Astrocyte of the spinal cord (primary cell): ENCODE data around the gene MYLK.

Experiments
- DNase-seq: peaks from one replicate; pipeline ENCODE4 v3.0.0; 2011; ENCODE audit warnings: low read depth, low spot score
- H3K4me3 ChIP-seq: 2 replicates; pipeline ENCODE4 v1.5.1; 2011; ENCODE audit warnings: low read depth, mild to moderate bottlenecking, low read length, moderate library complexity
- CTCF ChIP-seq: IDR thresholded peaks from 2 replicates; pipeline ENCODE4 v1.5.1; 2012; ENCODE audit warnings: low read depth, mild to moderate bottlenecking, low read length, inconsistent platforms
- in situ Hi-C: cut with HindIII; loops from 2 replicates; pipeline ENCODE4 v1.10.0; 2017; ENCODE audit warnings: low sequenced_read_pairs

The MYLK gene

GRCh38 chr3:123627673-123628670 lies 256.2 kb downstream of the MYLK start:
- no peak overlapping the region for H3K4me3 ChIP-seq
- TF ChIP-seq CTCF, result no peak
- no peak for DNase-seq
- in situ Hi-C loops, result no loop called here

GRCh38 chr3:123626881-123627280 lies 257.3 kb downstream of the MYLK start:
- no peak for TF ChIP-seq CTCF
- in situ Hi-C loops, result no loop called here
- no peak for DNase-seq

GRCh38 chr3:123624302-123624701 lies 259.8 kb downstream of the MYLK start:
- H3K4me3 ChIP-seq, result no peak overlapping the region
- no peak for DNase-seq
- no peak for TF ChIP-seq CTCF
- in situ Hi-C loops, result no loop called here

More at GRCh38 chr3:123626881-123627280, 257.3 kb downstream of the MYLK start:
- no peak overlapping the region for H3K4me3 ChIP-seq

GRCh38 chr3:123623346-123623880 lies 260.7 kb downstream of the MYLK start:
- H3K4me3 ChIP-seq, result no peak overlapping the region
- in situ Hi-C loops, result no loop called here
- no peak for DNase-seq
- TF ChIP-seq CTCF, result no peak

GRCh38 chr3:123622766-123623165 lies 261.4 kb downstream of the MYLK start:
- TF ChIP-seq CTCF, result no peak
- no peak overlapping the region for H3K4me3 ChIP-seq
- in situ Hi-C loops, result no loop called here
- DNase-seq, result no peak

GRCh38 chr3:123621850-123622189 lies 262.3 kb downstream of the MYLK start:
- TF ChIP-seq CTCF, result no peak
- DNase-seq, result no peak
- in situ Hi-C loops, result no loop called here
- no peak overlapping the region for H3K4me3 ChIP-seq
